Activated T-cell treated with anti-CD3 and anti-CD28 coated beads, Interleukin-2, amount 50 U/mL, for 24 hours (primary cell): ENCODE results near the gene SSC5D.
A peak's percentile ranks its signal among the peaks of the same experiment; 100 is the strongest.

Experiments
- DNase-seq: peaks from one replicate; pipeline ENCODE4 v3.0.0-alpha.2; 2020
- H3K27ac Mint-ChIP-seq: 2 replicates; pipeline ENCODE4 v1.8.0; 2020; ENCODE audit warnings: mild to moderate bottlenecking, mixed read lengths
- H3K27me3 Mint-ChIP-seq: 2 replicates; pipeline ENCODE4 v1.8.0; 2020; ENCODE audit warnings: mixed read lengths
- H3K36me3 Mint-ChIP-seq: 2 replicates; pipeline ENCODE4 v1.8.0; 2020; ENCODE audit warnings: low read depth, mixed read lengths
- H3K4me1 Mint-ChIP-seq: 2 replicates; pipeline ENCODE4 v1.8.0; 2020; ENCODE audit warnings: low read depth, mixed read lengths
- H3K4me3 Mint-ChIP-seq: 2 replicates; pipeline ENCODE4 v1.8.0; 2020; ENCODE audit warnings: mild to moderate bottlenecking, moderate library complexity, mixed read lengths
- H3K9me3 Mint-ChIP-seq: 2 replicates; pipeline ENCODE4 v1.8.0; 2020; ENCODE audit warnings: mixed read lengths

The SSC5D gene

DNA sequence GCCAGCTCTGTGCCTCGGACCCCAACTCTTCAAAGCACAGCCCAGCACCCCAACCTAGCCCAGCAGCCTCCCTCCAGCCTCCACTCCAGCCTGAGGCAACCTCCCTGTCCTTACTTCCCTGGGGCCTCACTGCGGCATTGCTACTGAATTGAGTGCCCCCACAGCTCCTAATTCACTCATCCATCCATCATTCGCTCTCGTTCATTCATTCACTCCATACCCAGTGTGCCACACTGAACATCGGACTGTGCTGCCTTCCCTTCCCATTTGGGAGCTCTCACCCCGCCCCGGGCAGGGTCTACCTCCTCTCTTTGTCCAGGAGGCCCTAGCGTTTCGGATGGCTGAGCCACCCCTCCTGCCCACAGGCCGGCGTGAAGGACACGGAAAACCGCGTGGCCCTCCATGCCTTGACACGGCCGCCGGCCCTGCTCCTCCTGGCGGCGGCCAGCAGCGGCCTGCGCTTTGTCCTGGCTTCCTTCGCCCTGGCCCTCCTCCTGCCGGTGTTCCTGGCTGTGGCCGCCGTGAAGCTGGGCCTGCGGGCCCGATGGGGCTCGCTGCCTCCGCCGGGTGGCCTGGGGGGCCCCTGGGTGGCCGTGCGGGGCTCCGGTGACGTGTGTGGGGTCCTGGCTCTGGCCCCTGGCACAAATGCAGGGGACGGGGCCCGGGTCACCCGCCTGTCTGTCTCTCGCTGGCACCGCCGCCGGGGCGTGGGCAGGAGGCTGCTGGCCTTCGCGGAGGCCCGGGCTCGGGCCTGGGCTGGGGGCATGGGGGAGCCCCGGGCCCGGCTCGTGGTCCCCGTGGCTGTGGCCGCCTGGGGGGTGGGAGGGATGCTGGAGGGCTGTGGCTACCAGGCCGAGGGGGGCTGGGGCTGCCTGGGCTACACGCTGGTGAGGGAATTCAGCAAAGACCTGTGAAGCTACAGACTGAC lies 1.9 kb upstream of the SSC5D start:
- peaks cover 15% of the 10 kb centered on the region for H3K36me3 Mint-ChIP-seq

DNA sequence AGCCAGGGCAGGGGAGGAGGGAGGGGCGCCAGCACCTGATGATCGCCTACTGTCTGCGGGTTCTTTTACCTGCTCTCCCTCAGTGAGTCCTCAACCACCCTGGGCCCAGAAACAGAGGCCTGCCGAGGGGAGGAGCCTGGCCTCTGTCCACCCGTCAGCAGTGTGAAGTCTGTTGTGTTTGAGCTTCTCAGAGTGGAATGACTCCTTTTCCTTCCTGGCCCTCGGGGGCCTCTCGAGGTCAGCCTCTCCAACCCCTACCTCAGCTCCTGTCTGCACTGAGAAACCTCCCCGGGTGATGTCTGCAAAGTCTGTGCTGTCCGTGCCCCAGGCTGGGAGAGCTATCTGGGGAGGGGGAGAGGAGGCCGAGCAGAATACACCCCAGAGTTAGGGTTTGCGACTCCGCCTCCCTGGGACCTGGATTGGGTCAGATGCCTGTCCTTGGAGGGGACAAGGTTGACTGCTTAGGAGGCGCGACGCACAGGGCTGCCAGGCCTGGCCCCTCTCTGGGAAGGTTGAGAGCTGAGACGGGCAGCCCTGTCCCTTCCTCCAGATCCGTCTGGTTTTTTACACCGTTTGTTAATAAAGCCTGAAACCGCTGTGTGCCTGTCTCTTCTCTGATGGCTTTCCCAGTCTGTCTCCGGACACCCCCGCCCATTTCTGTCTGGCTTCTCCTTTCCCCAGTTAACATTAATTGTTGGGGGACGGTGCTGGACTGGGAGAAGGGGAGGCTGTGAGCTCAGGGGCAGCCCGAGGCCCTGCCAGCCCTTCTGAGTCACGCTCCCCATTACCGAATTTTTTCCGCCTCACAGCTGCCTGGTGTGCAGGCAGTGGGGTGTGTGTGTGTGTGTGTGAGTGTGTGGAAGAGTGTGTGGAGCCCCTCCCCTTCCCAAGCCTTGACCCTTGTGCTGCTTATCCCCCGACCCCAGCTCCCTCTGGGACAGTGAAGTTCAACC lies 989 bp upstream of the SSC5D start:
- Mint-ChIP-seq H3K36me3 (peaks cover 12% of the 10 kb centered on the region), H3K27me3 (peaks cover 9% of the 10 kb centered on the region), H3K4me1 (peaks cover 26% of the 10 kb centered on the region), H3K27ac (peak overlapping the region; percentile 89), H3K4me3 (peak overlapping the region; percentile 43), H3K9me3 (no peaks in the 10 kb centered on the region)
- peak; percentile 61 for DNase-seq

More for the DNA sequence above, 1.9 kb upstream of the SSC5D start:
- H3K9me3 Mint-ChIP-seq = no peaks in the 10 kb centered on the region
- H3K27ac Mint-ChIP-seq = peak overlapping the region; percentile 89
- H3K4me1 Mint-ChIP-seq = peaks cover 26% of the 10 kb centered on the region
- H3K4me3 Mint-ChIP-seq = peak overlapping the region; percentile 80
- H3K27me3 Mint-ChIP-seq = peaks cover 2% of the 10 kb centered on the region
- no peak for DNase-seq

DNA sequence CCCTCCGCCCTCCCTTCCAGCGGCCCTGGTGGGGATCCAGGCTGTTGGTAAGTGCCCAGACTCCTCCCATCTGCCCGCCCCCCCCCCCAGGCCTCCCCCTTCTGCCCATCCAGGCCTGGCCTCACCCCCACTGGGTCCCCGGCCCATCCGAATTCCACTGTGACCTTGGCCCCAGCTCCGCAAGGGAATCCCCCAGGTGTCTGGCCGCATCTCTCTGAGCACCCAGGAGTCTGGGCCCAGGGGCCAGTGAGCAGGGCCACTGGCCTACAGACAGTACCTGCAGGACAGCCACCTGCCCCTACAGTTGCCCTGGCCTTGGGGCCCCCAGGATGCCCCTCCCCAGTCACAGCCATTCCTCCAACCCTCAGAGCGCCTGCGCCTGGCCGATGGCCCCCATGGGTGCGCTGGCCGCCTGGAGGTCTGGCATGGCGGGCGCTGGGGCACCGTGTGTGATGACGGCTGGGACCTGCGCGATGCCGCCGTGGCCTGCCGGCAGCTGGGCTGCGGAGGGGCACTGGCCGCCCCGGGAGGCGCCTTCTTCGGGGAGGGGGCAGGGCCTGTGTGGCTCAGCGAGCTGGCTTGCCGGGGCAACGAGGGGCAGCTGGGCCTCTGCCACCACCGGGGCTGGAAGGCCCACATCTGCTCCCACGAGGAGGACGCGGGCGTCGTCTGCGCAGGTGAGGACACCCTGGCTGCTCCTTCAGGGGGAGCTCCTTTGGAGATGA lies 912 bp downstream of the SSC5D start:
- H3K27me3 Mint-ChIP-seq = peaks cover 14% of the 10 kb centered on the region

DNA sequence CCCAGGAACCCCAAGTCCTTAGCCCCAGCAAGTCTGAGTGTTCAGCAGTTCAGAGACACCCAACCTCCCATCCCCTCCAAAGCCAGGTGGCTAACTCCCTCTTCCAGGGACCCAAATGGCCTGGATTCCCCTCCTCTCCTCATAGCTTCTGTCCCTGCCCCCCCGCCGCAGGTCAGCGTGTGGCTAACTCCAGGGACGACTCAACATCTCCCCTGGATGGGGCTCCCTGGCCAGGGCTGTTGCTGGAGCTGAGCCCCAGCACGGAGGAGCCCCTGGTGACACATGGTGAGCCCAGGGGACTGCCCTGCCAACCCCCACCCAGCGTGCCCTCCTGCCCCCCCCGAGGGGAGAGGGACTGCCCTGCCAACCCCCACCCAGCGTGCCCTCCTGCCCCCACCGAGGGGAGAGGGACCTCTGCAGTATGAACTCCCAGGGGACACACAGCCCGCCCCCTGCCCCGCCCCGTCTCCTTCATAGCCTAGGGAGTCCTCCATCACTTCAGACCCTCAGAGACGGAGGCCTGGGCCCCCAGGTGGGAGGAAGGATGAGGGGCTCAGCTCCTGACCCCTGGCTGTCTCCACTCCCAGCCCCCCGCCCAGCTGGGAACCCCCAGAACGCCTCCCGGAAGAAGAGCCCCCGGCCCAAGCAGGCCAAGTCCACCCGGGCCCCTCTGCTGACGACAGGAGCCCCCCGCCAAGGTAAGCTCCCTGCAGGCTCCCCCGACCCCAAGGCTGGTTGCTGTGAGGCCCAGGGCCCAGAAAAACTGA lies 1.7 kb downstream of the SSC5D start:
- no peak overlapping the region for H3K4me3 Mint-ChIP-seq
- H3K9me3 Mint-ChIP-seq = no peaks in the 10 kb centered on the region
- no peak overlapping the region for H3K27ac Mint-ChIP-seq
- H3K27me3 Mint-ChIP-seq = peaks cover 14% of the 10 kb centered on the region
- H3K4me1 Mint-ChIP-seq = peaks cover 21% of the 10 kb centered on the region
- peaks cover 3% of the 10 kb centered on the region for H3K36me3 Mint-ChIP-seq
- DNase-seq = no peak

More for the DNA sequence above, 912 bp downstream of the SSC5D start:
- Mint-ChIP-seq H3K27ac (no peak overlapping the region), H3K4me1 (peaks cover 25% of the 10 kb centered on the region), H3K9me3 (no peaks in the 10 kb centered on the region), H3K4me3 (no peak overlapping the region), H3K36me3 (peaks cover 3% of the 10 kb centered on the region)
- DNase-seq = no peak

DNA sequence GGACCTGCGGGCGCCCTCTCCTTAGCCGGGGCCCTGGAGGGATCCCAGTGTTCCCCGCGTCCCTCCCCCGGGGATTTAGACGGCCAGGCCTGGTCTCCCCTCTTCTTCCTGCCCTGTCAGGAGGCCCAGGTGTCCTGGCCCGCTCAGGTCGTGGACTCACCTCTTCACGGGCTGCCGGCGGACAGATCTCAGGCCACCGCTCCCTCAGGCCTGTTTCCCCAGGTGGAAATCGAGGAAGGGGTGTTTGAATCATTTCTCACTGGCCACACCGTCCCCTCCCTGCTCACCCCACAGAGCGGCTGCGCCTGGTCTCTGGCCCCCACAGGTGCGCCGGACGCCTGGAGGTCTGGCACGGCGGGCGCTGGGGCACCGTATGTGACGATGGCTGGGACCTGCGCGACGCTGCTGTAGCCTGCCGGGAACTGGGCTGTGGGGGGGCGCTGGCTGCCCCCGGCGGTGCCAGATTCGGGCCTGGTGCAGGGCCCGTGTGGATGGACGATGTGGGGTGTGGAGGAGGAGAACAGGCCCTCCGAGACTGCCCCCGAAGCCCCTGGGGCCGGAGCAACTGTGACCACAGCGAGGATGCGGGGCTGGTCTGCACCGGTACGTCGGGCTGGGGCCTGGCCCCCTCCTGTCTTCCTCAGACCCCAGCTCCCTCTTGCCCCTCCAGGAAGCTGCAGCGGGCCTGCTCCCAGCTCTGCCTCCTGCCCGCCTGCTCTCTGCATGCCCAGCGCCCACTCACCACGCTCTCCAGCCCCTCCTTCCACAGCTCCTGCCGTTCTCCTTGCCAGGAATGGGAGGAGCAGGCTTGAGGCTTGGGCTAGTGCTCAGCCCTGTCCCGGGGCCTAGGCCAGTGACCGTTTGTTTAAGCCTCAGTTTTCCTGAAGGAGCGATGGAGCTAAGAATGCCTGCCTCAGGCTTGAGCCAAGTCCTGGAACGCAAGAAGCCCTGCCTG lies 2.5 kb downstream of the SSC5D start:
- H3K27ac Mint-ChIP-seq = no peak overlapping the region
- H3K4me1 Mint-ChIP-seq = peaks cover 19% of the 10 kb centered on the region
- no peak overlapping the region for H3K4me3 Mint-ChIP-seq
- peaks cover 14% of the 10 kb centered on the region for H3K27me3 Mint-ChIP-seq
- H3K36me3 Mint-ChIP-seq = peaks cover 3% of the 10 kb centered on the region
- no peaks in the 10 kb centered on the region for H3K9me3 Mint-ChIP-seq
- DNase-seq = no peak

DNA sequence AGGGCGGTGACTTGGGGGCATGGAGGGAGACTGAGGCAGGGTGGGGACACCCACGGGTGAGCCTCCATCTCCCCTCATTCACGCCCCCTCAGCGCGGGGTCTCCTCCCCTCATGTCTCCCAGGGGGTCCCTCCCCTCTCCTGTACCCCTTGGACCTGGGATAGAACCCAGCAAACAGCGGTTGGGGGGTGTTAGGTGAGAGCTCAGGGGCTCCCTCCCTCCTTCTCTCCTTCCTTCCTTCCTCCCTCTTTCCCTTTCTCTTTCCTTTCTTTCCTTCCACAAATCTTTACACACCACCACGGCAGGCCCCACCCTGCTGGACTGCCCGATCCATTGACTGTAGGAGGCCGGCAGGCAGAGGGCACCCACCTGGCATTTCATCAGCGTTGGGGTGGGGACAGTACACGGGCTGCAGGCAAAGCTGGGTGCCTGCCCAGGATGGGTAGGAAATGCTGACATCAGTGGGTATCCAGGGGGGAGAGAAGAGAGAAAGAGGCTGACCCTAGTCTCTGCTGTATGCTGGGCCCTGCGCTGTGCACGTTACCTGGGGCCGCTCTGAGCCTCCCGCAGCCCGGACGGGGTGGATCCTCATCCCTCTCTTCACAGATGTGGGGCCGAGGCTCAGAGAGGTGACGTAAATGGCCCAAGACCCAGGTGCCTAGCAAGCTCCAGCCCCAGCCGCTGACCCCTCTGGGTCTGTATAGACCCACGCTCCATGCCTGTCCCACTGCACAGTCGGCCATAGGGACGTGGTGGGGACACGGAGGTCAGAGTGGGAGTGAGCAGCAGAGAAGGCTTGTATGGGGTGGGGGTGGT lies 3.5 kb downstream of the SSC5D start:
- Mint-ChIP-seq H3K27me3 (peaks cover 14% of the 10 kb centered on the region), H3K27ac (no peak overlapping the region), H3K36me3 (no peaks in the 10 kb centered on the region), H3K4me1 (peaks cover 13% of the 10 kb centered on the region), H3K9me3 (no peaks in the 10 kb centered on the region), H3K4me3 (no peak overlapping the region)
- DNase-seq = no peak

DNA sequence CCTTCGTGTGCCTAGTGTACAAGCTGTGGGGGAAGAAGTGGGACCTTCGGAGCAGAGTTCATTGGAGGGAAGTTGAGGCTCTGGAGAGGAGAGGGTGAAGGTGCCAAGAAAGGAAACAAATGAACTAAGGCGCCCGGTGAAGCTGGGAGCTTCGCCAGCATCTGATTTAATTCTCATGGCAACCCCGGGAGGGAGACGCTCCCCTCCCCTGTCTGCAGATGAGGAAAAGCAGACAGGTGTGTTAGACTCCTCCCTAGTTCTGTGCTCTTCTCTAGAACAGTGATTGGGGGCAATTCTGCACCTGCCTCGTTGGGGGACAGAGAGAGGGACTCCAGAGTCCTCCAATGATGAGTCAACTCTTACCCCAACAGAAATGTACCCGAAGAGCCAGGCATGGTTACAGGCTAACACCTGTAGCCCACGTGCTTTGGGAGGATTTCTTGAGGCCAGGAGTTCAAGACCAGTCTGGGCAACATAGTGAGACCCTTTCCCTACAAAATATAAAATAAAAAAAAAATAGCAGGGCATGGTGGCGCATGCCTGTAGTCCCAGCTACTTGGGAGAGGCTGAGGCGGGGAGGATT lies 4.2 kb downstream of the SSC5D start:
- Mint-ChIP-seq H3K4me1 (peaks cover 6% of the 10 kb centered on the region), H3K9me3 (no peaks in the 10 kb centered on the region)
- no peak for DNase-seq

DNA sequence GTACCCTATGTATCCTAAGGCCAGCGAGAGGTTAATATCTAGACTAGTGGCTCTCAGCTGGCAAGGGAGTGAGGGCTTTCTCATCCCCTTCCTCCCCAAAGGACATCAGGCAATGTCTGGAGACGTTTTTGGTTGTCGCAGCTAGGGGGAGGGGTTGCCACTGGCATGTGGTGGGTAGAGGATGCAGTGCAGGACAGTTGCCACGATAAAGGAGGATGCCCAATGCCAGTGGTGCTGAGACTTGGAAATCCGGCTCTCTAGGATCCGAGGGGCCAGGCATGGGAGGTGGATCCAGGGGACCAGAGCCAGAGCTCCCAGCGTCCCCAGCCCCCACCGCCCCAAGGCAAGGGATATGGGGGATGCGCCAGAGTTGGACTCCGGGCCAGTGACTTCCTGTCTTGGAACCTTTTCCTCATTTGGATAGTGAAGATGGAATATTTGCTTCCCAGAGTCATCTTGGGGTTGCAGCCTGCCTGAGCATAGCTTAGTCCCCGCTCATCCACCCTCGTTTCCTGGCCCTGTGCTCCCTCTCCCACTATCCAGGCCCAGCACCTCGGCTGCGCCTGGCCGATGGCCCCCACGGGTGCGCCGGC lies 4.9 kb downstream of the SSC5D start:
- Mint-ChIP-seq H3K4me1 (peaks cover 2% of the 10 kb centered on the region), H3K27me3 (peaks cover 14% of the 10 kb centered on the region), H3K27ac (no peak overlapping the region), H3K36me3 (no peaks in the 10 kb centered on the region), H3K4me3 (no peak overlapping the region), H3K9me3 (no peaks in the 10 kb centered on the region)
- no peak for DNase-seq

More for the DNA sequence above, 4.2 kb downstream of the SSC5D start:
- Mint-ChIP-seq H3K36me3 (no peaks in the 10 kb centered on the region), H3K27ac (no peak overlapping the region), H3K4me3 (no peak overlapping the region), H3K27me3 (peaks cover 14% of the 10 kb centered on the region)

DNA sequence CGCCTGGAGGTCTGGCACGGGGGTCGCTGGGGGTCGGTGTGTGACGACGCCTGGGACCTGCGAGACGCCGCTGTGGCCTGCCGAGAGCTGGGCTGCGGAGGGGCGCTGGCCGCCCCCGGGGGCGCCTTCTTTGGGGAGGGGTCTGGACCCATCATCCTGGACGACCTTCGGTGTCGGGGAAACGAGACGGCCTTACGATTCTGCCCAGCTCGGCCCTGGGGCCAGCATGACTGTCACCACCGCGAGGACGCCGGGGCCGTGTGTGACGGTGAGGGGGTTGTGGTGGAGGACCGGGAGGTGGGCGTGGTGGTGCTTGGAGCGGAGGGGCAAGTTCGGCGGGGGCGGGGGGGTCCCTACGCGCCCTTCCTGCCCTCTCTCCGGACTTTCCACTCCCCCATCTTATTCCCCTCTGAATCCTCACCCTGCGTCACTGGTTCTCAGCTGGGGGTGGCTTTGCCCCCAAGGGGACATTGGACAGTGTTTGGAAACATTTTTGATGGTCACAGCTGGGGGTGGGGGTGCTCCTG lies 5.5 kb downstream of the SSC5D start:
- Mint-ChIP-seq H3K27me3 (peaks cover 14% of the 10 kb centered on the region), H3K4me1 (no peaks in the 10 kb centered on the region), H3K4me3 (no peak overlapping the region), H3K9me3 (no peaks in the 10 kb centered on the region), H3K36me3 (no peaks in the 10 kb centered on the region), H3K27ac (no peak overlapping the region)
- DNase-seq = no peak

DNA sequence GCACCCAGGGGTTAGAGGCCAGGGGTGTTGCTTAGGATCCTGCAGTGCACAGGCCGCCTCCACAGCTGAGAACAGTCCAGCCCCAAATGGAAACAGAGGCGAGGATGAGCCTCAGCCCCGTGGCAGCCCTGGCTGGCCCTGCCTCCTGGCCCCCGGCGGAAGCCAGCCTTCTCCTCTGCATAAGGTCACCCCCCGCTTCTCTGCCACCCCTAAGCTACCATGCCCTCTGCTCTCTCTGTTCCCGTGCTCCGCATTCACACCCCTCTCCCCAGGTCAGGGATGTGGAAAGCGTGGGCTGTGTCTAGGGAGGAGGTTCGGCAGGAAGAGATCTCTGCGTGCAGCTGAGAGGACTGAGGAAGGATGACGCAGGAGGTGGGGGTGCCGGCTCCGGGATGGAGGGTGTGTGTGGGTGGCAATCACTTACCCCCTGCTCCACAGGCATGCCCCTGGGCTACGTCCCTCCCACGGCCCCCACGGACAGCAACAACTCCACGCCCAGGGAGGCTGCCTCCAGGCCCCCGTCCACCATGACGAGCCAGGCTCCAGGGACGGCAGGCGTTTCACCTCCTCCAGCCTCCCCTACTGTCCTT lies 6.0 kb downstream of the SSC5D start:
- no peak for DNase-seq
- H3K27me3 Mint-ChIP-seq = peaks cover 14% of the 10 kb centered on the region
- H3K4me1 Mint-ChIP-seq = no peaks in the 10 kb centered on the region
- H3K9me3 Mint-ChIP-seq = no peaks in the 10 kb centered on the region
- H3K4me3 Mint-ChIP-seq = peak overlapping the region; percentile 49
- no peak overlapping the region for H3K27ac Mint-ChIP-seq
- H3K36me3 Mint-ChIP-seq = no peaks in the 10 kb centered on the region

DNA sequence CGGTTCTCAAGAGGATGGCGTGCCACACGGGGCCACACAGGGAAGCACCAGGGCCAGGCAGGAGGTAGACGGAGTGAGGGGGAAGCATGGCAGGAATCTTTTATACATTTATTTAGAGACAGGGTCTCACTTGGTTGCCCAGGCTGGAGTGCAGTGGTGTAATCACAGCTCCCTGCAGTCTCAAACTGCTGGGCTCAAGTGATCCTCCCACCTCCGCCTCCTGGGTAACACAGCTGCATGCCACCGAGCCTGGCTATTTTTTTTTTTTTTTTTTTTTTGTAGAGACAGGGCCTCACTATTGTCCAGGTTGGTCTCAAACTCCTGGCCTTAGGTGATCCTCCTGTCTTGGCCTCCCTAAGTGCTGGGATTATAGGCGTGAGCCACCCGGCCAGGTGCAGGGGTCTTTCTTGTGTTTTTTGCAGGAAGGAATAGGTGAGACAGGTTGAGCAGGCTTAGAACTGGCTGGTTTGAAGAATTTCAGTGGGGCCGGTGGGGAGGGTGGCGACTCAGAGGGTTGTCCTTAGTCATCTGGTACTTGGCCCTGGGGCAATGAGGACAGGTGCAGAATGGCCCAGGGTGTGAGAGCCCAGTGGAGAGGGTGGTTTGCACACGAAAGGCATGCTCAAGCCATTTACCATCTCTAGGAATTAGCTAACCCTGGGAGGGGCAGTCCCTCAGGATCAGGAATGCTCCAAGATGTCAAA lies 7.6 kb downstream of the SSC5D start:
- Mint-ChIP-seq H3K4me1 (no peaks in the 10 kb centered on the region), H3K4me3 (no peak overlapping the region), H3K27ac (no peak overlapping the region), H3K9me3 (no peaks in the 10 kb centered on the region), H3K36me3 (no peaks in the 10 kb centered on the region), H3K27me3 (peaks cover 14% of the 10 kb centered on the region)
- DNase-seq = no peak
